Natural killer cell treated with Interleukin-12 subunit alpha and Interleukin-12 subunit beta and Interleukin-15 and Interleukin-18, amount 100 ng/mL, for 72 hours (primary cell): ENCODE results near the gene HELZ2. TPM values are rescaled to one million over a fixed set of nuclear protein-coding genes. Genes with fewer than 3 reads are reported as not detected.

Experiments used
- ATAC-seq, 2 donors: fragments of 150-1000 bp; cut with Tn5 transposase in 1 of 2; sonication (Bioruptor Pico), chemical (Tn5 transposase) in 1 of 2; 2 replicates each; pipeline ENCODE4 v1.10.0; 2021
- DNase-seq: peaks from one replicate; pipeline ENCODE4 v3.0.0; 2022; ENCODE audit warnings: low spot score
- H3K27ac Mint-ChIP-seq, 2 donors: 1 replicate in 1 of 2; 2 replicates in 1 of 2; pipeline ENCODE4 v1.8.0; 2022; ENCODE audit warnings: mixed read lengths in 2 of 2, mild to moderate bottlenecking in 1 of 2, moderate library complexity in 1 of 2
- H3K27me3 Mint-ChIP-seq, 2 donors: 1 replicate in 1 of 2; 2 replicates in 1 of 2; pipeline ENCODE4 v1.8.0; 2022; ENCODE audit warnings: mixed read lengths in 2 of 2
- H3K36me3 Mint-ChIP-seq: one replicate; pipeline ENCODE4 v1.8.0; 2022; ENCODE audit warnings: mixed read lengths
- H3K4me1 Mint-ChIP-seq, 2 donors: 1 replicate in 1 of 2; 2 replicates in 1 of 2; pipeline ENCODE4 v1.8.0; 2022; ENCODE audit warnings: low read depth in 2 of 2, mixed read lengths in 2 of 2, mild to moderate bottlenecking in 1 of 2
- H3K4me3 Mint-ChIP-seq: one replicate; pipeline ENCODE4 v1.8.0; 2022; ENCODE audit warnings: mixed read lengths
- H3K9me3 Mint-ChIP-seq: 2 replicates; pipeline ENCODE4 v1.8.0; 2022; ENCODE audit warnings: mixed read lengths
- total RNA-seq, 2 donors: library from RNA; stranded (reverse); gene quantifications; one replicate each; pipeline ENCODE4 v1.2.3, GENCODE V29; 2022

The HELZ2 gene
- total RNA-seq, 2 donors from 2014 or later, result 19.6 to 27.6 TPM

GRCh38 chr20:63591786-63592355, 17.8 kb upstream of the HELZ2 start:
- no peaks in the 10 kb centered on the region for H3K36me3 Mint-ChIP-seq

GRCh38 chr20:63591147-63591533, 17.1 kb upstream of the HELZ2 start:
- H3K4me1 Mint-ChIP-seq, result no peaks in the 10 kb centered on the region
- ATAC-seq, result no peak
- no peaks in the 10 kb centered on the region for H3K36me3 Mint-ChIP-seq
- H3K27ac Mint-ChIP-seq, result no peak overlapping the region
- H3K9me3 Mint-ChIP-seq, result no peaks in the 10 kb centered on the region
- no peak for DNase-seq
- no peak overlapping the region for H3K4me3 Mint-ChIP-seq
- H3K27me3 Mint-ChIP-seq, result no peaks in the 10 kb centered on the region

More at GRCh38 chr20:63591786-63592355, 17.8 kb upstream of the HELZ2 start:
- Mint-ChIP-seq H3K27ac (no peak overlapping the region), H3K27me3 (no peaks in the 10 kb centered on the region), H3K4me1 (no peaks in the 10 kb centered on the region), H3K4me3 (no peak overlapping the region), H3K9me3 (no peaks in the 10 kb centered on the region)
- ATAC-seq (no peak), DNase-seq (no peak)

DNA sequence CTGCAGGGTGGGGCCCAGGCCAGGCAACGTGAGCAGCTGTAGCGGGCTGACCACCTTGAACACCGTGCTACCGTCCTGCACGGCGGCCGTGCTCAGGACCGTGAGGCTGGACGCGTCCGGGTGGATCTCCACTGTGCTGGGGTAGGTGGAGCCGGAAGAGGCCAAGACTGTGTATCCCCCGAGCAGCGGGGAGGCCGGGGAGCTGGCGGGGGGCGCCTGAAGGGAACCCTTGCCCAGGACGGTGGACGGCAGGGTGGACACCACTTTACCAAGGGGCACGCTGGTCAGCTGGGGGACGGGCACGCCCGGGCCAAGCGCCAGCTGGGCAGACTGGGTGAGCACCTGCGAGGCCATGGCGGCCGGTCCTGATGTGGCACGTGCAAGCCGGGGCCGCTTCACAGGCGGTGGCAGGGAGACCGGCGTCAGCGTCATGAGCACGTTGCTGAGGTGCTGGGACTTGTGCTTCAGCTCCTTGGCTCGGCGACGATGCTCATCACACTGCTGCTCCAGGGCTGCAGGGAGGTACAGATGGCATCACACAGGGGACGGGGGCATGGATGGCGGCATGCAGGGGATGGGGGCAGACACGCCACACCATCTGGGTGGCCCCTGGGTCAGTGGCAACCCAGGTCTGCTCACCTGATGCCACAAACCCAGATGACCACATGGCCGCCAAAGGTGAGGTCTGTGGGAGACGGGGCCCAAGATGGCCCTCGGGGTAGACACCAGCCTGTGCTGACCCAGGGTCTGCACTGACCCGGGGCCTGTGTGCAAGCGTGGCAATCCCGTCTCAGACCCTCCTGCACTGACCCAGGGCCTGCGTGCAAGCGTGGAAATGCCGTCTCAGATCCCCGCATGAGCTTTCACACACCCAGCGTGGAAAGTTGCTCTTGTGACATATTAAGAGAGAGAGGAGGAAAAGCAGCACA, 16.4 kb upstream of the HELZ2 start:
- Mint-ChIP-seq H3K27me3 (no peaks in the 10 kb centered on the region), H3K4me3 (no peak overlapping the region), H3K36me3 (no peaks in the 10 kb centered on the region), H3K27ac (no peak overlapping the region), H3K4me1 (peaks cover 0 to 2% of the 10 kb centered on the region in 2 donors), H3K9me3 (no peaks in the 10 kb centered on the region)
- ATAC-seq (no peak), DNase-seq (no peak)

GRCh38 chr20:63589261-63590217, 15.5 kb upstream of the HELZ2 start:
- ATAC-seq (peak in 1 of 2 donors; percentile 29), DNase-seq (no peak)
- Mint-ChIP-seq H3K9me3 (no peaks in the 10 kb centered on the region), H3K27ac (no peak overlapping the region), H3K4me3 (no peak overlapping the region), H3K27me3 (no peaks in the 10 kb centered on the region), H3K36me3 (no peaks in the 10 kb centered on the region), H3K4me1 (peaks cover 0 to 2% of the 10 kb centered on the region in 2 donors)

GRCh38 chr20:63588641-63589041, 14.6 kb upstream of the HELZ2 start:
- Mint-ChIP-seq H3K36me3 (no peaks in the 10 kb centered on the region), H3K9me3 (no peaks in the 10 kb centered on the region), H3K27ac (no peak overlapping the region), H3K4me3 (no peak overlapping the region), H3K27me3 (no peaks in the 10 kb centered on the region), H3K4me1 (peaks cover 0 to 2% of the 10 kb centered on the region in 2 donors)
- ATAC-seq, result peak in 1 of 2 donors; percentile 28
- no peak for DNase-seq

- H3K27me3 Mint-ChIP-seq, result no peaks in the 10 kb centered on the region
- no peaks in the 10 kb centered on the region for H3K36me3 Mint-ChIP-seq
- no peak for ATAC-seq
- H3K4me3 Mint-ChIP-seq, result no peak overlapping the region
- DNase-seq, result no peak
- no peak overlapping the region for H3K27ac Mint-ChIP-seq
- H3K4me1 Mint-ChIP-seq, result peaks cover 0 to 2% of the 10 kb centered on the region in 2 donors
- H3K9me3 Mint-ChIP-seq, result no peaks in the 10 kb centered on the region
Measured at GRCh38 chr20:63587776-63588591, 13.9 kb upstream of the HELZ2 start.

- no peak overlapping the region for H3K27ac Mint-ChIP-seq
- H3K9me3 Mint-ChIP-seq, result no peaks in the 10 kb centered on the region
- H3K36me3 Mint-ChIP-seq, result no peaks in the 10 kb centered on the region
- ATAC-seq, result no peak
- no peak for DNase-seq
- peaks cover 0 to 2% of the 10 kb centered on the region in 2 donors for H3K4me1 Mint-ChIP-seq
- H3K27me3 Mint-ChIP-seq, result no peaks in the 10 kb centered on the region
- H3K4me3 Mint-ChIP-seq, result no peak overlapping the region
Measured at GRCh38 chr20:63587256-63587655, 13.2 kb upstream of the HELZ2 start.

DNA sequence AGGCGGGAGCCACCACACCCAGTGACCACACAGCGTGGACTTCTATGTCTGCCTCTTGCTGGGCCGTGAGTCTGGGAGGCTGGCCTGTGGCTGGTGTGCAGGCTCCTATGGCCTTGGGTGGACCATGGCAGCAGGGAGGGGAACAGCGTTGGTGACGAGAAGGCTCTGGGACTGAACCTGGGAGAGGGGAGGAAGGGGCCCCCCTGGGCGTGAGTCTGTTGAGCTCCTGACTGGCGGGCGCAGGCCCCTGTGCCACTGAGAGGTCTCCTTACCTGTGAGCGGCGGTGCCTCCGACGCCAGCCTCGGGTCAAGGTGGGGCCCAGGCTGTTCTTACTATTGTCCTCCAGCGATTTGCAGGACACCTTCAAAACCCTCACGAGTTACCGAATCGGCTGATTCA, 12.8 kb upstream of the HELZ2 start:
- Mint-ChIP-seq H3K27me3 (no peaks in the 10 kb centered on the region), H3K4me3 (no peak overlapping the region), H3K27ac (no peak overlapping the region), H3K4me1 (peaks cover 0 to 2% of the 10 kb centered on the region in 2 donors), H3K9me3 (no peaks in the 10 kb centered on the region), H3K36me3 (no peaks in the 10 kb centered on the region)
- no peak for ATAC-seq
- DNase-seq, result no peak

- Mint-ChIP-seq H3K9me3 (no peaks in the 10 kb centered on the region), H3K4me1 (peaks cover 0 to 2% of the 10 kb centered on the region in 2 donors), H3K27me3 (no peaks in the 10 kb centered on the region), H3K4me3 (no peak overlapping the region), H3K27ac (no peak overlapping the region), H3K36me3 (no peaks in the 10 kb centered on the region)
- ATAC-seq (no peak), DNase-seq (no peak)
Measured at GRCh38 chr20:63585616-63586565, 11.9 kb upstream of the HELZ2 start.

DNA sequence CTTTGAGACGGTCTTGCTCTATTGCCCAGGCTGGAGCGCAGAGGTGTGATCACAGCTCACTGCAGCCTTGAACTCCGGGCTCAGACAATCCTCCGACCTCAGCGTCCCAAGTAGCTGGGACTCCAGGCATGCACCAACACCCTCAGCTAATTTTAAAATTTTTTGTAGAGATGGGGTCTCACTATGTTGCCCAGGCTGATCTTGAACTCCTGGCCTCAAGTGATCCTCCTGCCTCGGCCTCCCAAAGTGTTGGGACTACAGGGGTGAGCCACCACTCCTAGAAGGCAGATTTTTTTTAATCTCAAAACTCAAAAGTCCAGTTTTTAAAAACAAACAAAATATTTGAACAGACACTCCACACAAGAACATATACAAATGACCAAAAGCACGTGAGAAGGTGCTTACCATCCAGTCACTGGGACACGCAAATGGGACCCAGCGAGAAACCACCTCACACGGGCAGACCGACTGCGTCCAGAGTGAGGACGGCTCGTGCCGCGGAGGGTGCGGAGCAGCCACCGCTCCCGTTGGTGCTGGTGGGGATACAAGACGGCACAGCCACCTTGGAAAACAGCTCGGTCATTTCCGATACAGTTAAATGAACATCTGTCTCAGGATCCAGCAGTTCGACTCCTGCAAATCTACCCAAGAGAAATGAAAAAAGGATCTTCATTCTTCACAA, 8.5 kb upstream of the HELZ2 start:
- Mint-ChIP-seq H3K27me3 (peaks cover 0 to 3% of the 10 kb centered on the region in 2 donors), H3K4me1 (peaks cover 0 to 2% of the 10 kb centered on the region in 2 donors), H3K9me3 (no peaks in the 10 kb centered on the region), H3K36me3 (no peaks in the 10 kb centered on the region), H3K27ac (no peak overlapping the region), H3K4me3 (no peak overlapping the region)
- DNase-seq (no peak), ATAC-seq (no peak)

DNA sequence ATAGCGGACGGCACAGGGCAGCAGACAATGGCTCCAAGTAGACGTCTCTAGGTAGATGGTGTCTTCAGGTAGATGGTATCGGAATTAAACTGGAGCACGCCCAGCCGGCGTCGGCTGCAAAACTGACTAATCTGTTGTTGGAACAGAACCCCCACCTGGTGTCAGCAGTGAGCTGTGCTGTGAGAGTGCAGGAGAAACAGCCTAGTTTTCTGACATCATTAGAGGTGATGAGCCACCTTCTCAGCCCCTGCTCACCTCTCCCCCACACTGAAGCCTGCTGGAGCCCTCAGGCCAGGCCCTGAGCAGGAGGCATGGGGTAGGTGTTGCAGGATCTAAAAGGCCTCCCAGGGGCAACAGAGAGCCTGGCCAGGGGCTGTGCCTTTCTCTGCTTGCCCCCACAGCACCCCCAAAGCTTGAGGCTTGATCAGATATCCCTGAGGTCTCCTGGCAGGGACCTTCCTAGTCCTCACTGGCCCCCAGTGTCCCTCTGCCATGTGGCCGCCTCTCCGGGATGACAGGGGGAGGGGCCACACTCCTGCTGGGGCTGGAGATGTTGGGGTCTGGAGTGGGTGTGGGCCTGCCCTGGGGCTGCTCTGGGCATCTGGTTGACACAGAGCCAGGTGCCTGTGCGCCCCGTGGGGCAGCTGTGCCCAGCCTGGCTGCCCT, 6.9 kb upstream of the HELZ2 start:
- Mint-ChIP-seq H3K4me1 (peaks cover 0 to 4% of the 10 kb centered on the region in 2 donors), H3K36me3 (no peaks in the 10 kb centered on the region), H3K4me3 (no peak overlapping the region), H3K9me3 (no peaks in the 10 kb centered on the region), H3K27ac (no peak overlapping the region), H3K27me3 (peaks cover 5 to 6% of the 10 kb centered on the region in 2 donors)
- peak in 1 of 2 donors; percentile 50 for ATAC-seq
- DNase-seq, result no peak
